ENCODE results near the gene IGSF22.
A peak's percentile ranks its signal among the peaks of the same experiment; 100 is the strongest.
"Not testable (repeated sequence)": the region's sequence is repeated elsewhere in the genome, so short reads cannot be mapped to it uniquely, and the experiment has no call there.

IGSF22 gene

DNA sequence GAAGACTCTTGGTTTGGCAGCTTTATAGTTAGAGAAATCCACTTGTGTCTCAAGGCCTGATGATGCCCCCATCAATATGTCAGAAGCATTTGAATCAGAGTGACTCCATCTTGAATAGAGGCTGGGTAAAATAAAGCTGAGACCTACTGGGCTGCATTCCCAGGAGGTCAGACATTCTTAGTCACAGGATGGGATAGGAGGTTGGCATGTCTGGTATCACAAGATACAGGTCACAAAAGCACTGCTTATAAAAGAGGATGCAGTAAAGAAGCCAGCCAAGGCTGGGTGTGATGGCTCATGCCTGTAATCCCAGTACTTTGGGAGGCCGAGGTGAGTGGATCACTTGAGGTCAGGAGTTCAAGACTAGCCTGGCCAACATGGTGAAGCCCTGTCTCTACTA is 44.0 kb downstream of the IGSF22 start:
- DNase-seq = not testable (repeated sequence)

DNA sequence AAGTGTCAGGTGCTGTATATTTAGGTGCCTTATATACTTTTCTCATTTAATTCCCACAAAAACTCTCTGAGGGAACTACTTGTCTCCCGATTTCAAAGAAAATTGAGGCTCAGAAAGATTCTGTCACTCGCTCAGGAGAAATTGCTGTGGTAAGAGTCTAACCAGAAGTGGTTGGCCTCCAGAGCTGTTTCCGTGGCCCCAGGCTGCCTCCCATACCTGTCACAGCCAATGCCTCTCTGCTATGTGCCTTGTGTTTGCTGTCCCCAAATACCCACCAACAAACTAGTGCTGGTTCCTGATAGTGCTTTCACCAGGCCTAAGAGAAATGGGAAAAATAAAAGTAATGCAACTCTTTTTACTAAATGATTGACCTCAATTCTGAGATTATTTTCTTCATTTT is 48.4 kb downstream of the IGSF22 start:
- no peak for DNase-seq

DNA sequence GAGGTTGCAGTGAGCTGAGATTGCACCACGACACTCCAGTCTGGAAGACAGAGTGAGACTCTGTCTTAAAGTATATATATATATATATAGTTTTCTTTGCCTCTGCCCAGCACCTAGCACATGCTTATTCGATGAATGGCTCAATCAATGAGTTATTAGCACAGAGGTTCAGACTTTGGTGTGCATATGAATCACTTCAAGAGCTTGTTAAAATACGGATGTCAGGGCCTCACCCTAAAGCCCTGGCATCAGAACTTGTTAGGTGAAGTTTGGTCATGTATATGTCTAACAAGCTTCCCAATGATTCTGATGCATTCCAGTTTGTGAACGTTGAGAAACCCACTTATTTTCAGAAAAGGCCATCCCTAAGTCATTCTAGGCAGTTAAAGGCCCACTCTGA is 49.2 kb downstream of the IGSF22 start:
- DNase-seq = no peak

DNA sequence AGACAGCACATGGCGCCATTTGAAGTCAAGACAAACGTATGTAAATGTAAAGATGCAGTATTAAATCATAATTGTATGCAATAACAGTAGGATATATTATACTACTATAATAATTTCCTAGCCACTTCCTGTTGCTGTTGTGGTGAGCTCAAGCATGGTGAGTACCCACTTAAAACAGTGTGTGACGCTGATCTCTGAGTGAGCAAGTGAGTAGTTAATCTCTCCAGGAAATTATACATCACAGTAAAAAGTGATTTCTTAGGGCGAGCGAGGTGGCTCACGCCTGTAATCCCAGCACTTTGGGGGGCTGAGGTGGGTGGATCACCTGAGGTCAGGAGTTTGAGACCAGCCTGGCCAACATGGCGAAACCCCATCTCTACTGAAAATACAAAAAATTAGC is 53.8 kb downstream of the IGSF22 start:
- DNase-seq = peak; percentile 74

DNA sequence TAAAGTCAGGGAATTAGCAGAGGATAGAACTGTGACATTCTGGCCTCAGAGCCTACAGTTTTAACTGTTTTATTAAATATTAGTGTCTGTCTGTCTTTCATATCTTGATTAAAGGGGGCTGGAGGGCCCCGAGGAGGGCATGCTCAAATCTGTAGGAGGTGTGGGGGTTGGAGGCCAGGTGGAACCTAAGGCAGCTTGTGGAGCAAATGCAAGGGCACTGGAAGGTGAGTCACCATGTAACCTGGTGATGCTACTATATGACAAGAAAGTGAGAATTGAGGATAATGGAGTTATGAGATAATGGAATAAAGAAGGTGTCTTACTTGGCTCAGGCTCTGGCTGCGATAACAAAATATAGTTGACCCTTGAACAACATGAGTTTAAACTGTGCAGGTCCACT is 54.7 kb downstream of the IGSF22 start:
- DNase-seq = peak; percentile 64

DNA sequence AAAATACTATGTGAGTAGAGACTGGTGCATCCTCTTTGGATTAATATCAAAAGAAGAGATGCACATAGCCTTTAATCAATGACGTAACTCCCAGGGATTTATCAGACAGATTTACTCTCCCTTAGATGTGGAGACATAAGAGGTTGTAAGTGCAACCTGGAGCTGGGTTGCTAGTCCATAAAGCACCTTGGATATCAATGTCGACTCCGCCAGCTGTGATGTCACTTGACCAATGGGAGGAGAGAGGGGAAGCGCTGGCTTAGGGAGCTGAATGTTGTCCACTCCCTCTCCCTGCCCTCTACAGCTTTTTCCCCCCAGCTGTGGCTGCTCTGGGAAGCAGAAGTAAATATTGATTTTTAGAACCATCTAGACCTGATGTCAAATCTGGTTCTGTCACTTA is 56.3 kb downstream of the IGSF22 start:
- no peak for DNase-seq

DNA sequence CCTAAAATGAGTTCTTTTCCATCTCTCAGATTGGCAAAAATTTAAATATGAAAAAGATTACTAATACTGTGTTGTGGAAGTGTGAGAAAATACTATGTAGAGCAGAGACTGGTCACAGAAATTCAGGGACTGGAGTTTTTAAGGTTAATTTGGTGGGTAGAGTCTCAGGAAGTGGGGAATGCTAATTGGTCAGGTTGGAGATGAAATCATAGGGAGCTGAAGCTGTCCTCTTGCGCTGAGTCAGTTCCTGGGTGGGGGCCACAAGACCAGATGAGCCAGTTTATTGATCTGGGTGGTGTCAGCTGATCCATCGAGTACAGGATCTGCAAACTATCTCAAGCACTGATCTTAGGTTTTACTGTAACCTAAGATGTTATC is 56.8 kb downstream of the IGSF22 start:
- peak; percentile 66 for DNase-seq

DNA sequence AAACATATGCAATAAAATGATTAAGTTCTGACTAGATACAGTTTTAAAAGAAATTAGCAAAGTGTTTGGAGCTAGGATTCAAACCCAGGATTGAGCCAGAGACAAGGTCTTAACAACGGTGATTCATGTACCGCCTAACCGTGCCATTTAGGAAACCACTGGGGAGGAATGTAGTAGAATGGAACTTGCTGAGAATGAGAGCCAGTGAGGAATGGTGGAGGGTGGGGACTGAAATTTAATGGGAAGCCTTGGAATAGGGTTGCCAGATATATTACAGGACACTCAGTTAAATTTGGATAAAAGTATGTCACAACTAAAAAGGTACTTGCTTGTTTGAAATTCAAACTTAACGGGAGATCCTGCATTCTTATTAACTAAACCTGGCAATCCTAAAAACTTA is 57.9 kb downstream of the IGSF22 start:
- DNase-seq = no peak

DNA sequence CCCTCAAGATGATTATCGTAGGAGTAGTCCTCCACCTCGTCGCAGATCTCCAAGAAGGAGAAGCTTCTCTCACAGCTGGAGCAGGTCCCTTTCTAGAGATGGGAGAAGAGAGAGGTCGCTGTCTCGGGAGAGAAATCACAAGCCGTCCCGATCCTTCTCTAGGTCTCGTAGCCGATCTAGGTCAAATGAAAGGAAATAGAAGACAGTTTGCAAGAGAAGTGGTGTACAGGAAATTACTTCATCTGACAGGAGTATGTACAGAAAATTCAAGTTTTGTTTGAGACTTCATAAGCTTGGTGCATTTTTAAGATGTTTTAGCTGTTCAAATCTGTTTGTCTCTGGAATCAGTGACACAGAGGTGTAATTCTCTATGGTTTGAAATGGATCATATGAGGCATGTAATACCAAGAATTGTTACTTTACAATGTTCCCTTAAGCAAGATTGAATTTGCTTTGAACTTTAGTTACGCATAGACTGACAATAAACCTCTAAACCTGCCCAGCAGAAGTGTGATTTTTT is 60.6 kb downstream of the IGSF22 start:
- not testable (repeated sequence) for DNase-seq

DNA sequence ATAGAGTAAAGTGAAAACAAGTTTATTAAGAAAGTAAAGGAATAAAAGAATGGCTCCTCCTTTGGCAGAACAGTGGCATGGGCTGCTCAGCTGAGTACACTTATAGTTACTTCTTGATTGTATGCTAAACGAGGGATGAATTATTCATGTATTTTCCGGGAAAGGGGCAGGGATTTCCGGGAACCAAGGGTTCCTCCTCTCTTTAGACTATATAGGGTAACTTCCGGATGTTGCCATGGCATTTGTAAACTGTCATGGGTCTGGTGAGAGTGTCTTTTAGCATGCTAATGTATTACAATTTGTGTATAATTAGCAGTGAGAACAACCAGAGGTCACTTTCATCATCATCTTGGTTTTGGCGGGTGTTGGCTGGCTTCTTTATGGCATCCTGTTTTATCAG is 68.3 kb downstream of the IGSF22 start:
- no peak for DNase-seq
